ENCODE measurements around the gene SLC38A10. TPM values are rescaled to one million over a fixed set of nuclear protein-coding genes. Genes with fewer than 3 reads are reported as not detected.

Gene SLC38A10
- total and polyA plus RNA-seq, 2 of the 13 experiments (the other 11 are each of a cell fraction or from before 2014, with no cell fraction given) = 23.4 to 55.8 TPM

DNA sequence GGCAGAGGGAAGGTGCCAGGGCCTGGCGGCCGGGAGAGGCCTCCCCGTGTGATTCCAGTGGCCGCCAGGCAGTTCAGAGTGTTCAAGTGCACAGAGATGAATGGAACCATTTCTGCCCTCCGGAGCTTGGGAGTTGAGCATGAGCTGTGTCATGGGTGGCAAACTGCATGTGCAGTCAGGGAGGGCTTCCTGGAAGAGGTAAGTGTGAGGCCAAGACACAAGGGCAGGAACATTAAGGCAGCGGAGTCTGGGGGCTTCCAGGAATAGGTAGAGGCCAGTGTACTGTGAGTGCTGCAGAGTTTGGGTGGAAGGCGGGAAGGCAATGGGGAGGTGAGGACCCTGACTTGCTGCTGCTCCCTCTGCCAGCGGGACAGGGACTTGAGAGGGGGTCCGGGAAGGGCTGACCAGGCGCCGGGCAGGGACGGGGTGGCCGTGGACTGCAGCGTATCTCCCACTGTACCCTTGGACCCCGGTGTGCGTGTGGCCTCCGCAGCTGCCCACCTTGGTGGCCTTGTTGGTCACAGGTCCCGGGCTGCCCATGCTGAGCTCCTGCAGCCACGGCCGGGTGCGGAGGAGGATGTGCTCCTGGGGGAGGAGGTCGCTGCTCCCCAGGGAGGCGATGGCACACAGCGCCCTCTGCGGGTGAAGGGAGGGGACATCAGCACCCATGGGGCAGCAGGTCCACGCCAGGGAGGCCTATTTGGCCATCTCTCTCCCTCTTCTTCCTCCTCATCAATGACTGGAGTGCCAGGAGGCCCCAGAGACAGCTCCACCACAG is 64.9 kb downstream of the SLC38A10 start (continued):
- TF ChIP-seq, protein P1, sequence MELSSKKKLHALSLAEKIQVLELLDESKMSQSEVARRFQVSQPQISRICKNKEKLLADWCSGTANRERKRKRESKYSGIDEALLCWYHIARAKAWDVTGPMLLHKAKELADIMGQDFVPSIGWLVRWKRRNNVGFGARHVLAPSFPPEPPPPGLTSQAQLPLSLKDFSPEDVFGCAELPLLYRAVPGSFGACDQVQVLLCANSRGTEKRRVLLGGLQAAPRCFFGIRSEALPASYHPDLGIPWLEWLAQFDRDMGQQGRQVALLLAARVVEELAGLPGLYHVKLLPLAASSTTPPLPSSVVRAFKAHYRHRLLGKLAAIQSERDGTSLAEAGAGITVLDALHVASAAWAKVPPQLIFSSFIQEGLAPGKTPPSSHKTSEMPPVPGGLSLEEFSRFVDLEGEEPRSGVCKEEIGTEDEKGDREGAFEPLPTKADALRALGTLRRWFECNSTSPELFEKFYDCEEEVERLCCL (CRISPR knock-in tag; IDR thresholded peaks at IDR 0.05; ENCODE audit: borderline replicate concordance) = no peak
- TF ChIP-seq PRPF4 (IDR thresholded peaks at IDR 0.05; ENCODE audit: low read depth, low read length, poor library complexity, severe bottlenecking) (no peak), HDAC6 (IDR thresholded peaks at IDR 0.05; ENCODE audit: low read depth, low read length) (no peak), THAP11 (CRISPR knock-in tag; IDR thresholded peaks at IDR 0.05) (no peak), HHEX (CRISPR knock-in tag; IDR thresholded peaks at IDR 0.05) (no peak), SMAD1 (CRISPR knock-in tag; IDR thresholded peaks at IDR 0.05; ENCODE audit: borderline replicate concordance, low read depth) (no peak), ZNF547 (CRISPR knock-in tag; IDR thresholded peaks at IDR 0.05) (no peak), NFKB2 (CRISPR knock-in tag; IDR thresholded peaks at IDR 0.05; ENCODE audit: borderline replicate concordance) (no peak), RNF2 (conservative IDR thresholded peaks at IDR 0.05; ENCODE audit: low read depth) (no peak), ARHGAP35 (CRISPR knock-in tag; IDR thresholded peaks at IDR 0.05; ENCODE audit: borderline replicate concordance) (no peak), ZNF263 (CRISPR knock-in tag; IDR thresholded peaks at IDR 0.05) (peak; percentile 91), NR2F6 (IDR thresholded peaks at IDR 0.05) (no peak), NR2F6 (CRISPR knock-in tag; IDR thresholded peaks at IDR 0.05) (no peak), SAP130 (CRISPR knock-in tag; IDR thresholded peaks at IDR 0.05; ENCODE audit: low read depth) (no peak), ZBTB38 (CRISPR knock-in tag; IDR thresholded peaks at IDR 0.05) (peak; percentile 51; the same call in 1 of the 2 replicates), REL (CRISPR knock-in tag; conservative IDR thresholded peaks at IDR 0.05) (no peak), RBFOX2 (IDR thresholded peaks at IDR 0.05; ENCODE audit: low read depth, low read length) (0 out of 2 replicates have a peak, but pooled peaks have one; percentile 33), RAD21 (CRISPR knock-in tag; IDR thresholded peaks at IDR 0.05) (peak; percentile 68), SPEN (CRISPR knock-in tag; IDR thresholded peaks at IDR 0.05; ENCODE audit: low read depth) (peak; percentile 49; the same call in 1 of the 2 replicates), FOSL2 (CRISPR knock-in tag; IDR thresholded peaks at IDR 0.05) (no peak)
- TF ChIP-seq, protein P2, sequence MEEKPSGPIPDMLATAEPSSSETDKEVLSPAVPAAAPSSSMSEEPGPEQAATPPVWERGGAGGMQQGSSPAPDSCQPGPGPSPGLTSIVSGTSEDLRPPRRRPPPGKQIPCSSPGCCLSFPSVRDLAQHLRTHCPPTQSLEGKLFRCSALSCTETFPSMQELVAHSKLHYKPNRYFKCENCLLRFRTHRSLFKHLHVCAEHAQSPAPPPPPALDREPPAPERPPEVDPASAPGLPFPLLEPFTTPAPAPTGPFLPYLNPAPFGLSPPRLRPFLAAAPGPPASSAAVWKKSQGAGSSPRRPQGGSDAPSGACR (CRISPR knock-in tag; IDR thresholded peaks at IDR 0.05) = no peak
- TF ChIP-seq, protein P3, sequence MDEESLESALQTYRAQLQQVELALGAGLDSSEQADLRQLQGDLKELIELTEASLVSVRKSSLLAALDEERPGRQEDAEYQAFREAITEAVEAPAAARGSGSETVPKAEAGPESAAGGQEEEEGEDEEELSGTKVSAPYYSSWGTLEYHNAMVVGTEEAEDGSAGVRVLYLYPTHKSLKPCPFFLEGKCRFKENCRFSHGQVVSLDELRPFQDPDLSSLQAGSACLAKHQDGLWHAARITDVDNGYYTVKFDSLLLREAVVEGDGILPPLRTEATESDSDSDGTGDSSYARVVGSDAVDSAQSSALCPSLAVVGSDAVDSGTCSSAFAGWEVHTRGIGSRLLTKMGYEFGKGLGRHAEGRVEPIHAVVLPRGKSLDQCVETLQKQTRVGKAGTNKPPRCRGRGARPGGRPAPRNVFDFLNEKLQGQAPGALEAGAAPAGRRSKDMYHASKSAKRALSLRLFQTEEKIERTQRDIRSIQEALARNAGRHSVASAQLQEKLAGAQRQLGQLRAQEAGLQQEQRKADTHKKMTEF (CRISPR knock-in tag; IDR thresholded peaks at IDR 0.05) = no peak
- TF ChIP-seq, protein P4, sequence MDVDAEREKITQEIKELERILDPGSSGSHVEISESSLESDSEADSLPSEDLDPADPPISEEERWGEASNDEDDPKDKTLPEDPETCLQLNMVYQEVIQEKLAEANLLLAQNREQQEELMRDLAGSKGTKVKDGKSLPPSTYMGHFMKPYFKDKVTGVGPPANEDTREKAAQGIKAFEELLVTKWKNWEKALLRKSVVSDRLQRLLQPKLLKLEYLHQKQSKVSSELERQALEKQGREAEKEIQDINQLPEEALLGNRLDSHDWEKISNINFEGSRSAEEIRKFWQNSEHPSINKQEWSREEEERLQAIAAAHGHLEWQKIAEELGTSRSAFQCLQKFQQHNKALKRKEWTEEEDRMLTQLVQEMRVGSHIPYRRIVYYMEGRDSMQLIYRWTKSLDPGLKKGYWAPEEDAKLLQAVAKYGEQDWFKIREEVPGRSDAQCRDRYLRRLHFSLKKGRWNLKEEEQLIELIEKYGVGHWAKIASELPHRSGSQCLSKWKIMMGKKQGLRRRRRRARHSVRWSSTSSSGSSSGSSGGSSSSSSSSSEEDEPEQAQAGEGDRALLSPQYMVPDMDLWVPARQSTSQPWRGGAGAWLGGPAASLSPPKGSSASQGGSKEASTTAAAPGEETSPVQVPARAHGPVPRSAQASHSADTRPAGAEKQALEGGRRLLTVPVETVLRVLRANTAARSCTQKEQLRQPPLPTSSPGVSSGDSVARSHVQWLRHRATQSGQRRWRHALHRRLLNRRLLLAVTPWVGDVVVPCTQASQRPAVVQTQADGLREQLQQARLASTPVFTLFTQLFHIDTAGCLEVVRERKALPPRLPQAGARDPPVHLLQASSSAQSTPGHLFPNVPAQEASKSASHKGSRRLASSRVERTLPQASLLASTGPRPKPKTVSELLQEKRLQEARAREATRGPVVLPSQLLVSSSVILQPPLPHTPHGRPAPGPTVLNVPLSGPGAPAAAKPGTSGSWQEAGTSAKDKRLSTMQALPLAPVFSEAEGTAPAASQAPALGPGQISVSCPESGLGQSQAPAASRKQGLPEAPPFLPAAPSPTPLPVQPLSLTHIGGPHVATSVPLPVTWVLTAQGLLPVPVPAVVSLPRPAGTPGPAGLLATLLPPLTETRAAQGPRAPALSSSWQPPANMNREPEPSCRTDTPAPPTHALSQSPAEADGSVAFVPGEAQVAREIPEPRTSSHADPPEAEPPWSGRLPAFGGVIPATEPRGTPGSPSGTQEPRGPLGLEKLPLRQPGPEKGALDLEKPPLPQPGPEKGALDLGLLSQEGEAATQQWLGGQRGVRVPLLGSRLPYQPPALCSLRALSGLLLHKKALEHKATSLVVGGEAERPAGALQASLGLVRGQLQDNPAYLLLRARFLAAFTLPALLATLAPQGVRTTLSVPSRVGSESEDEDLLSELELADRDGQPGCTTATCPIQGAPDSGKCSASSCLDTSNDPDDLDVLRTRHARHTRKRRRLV (CRISPR knock-in tag; IDR thresholded peaks at IDR 0.05) = no peak

Measured in HepG2 (cell line).